Dedifferentiated amniotic fluid mesenchymal stem cell (primary cell): ENCODE measurements around the gene NACAD.
"Not testable (repeated sequence)": the region's sequence is repeated elsewhere in the genome, so short reads cannot be mapped to it uniquely, and the experiment has no call there.

Experiments used
- DNase-seq: peaks from one replicate; pipeline ENCODE4 v3.0.0-alpha.2; 2016; ENCODE audit errors: extremely low spot score

The NACAD gene

DNA sequence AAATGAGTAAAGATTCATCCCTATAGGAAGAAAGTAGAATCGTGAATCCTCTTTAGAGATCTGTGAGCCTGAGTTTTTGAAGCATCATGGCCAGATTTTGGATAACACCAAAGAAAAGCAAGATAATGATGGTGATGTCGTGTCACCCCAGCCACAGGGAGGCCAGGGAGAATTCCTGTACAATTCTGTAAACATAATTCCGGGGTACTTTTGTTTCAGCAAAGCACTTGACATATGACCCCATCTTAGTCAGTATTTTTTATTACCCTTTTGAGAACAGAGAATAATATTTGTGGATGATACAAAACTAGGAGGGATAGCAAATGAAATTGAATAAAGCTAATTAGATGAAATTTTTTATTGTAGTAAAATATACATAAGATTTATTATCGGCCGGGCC lies 33.8 kb downstream of the NACAD start:
- DNase-seq: no peak

- no peak for DNase-seq
Observed at GRCh38 chr7:45054442-45054841, 34.3 kb downstream of the NACAD start.

DNA sequence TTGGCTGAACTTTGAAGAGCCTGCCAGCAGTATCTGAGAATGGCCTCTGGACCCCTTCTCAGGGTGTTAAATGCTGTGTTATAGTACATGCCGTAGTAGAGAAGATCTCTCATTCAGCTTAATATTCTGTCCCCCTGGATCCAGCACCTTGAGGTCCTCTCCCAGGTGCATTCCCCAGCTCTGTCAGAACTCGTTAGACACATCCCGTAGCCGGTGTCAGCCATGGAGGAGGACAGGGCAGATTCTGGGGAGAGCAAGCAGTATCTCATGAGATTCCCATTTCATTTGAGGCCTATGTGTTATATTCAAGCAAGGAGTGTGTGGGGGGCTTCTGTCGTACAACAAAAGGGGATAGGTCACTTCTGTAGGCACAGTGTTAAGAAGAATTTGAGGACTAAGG lies 34.8 kb downstream of the NACAD start:
- DNase-seq: no peak

- no peak for DNase-seq
Observed at GRCh38 chr7:45053401-45053800, 35.4 kb downstream of the NACAD start.

- no peak for DNase-seq
Observed at GRCh38 chr7:45052011-45052410, 36.8 kb downstream of the NACAD start.

DNA sequence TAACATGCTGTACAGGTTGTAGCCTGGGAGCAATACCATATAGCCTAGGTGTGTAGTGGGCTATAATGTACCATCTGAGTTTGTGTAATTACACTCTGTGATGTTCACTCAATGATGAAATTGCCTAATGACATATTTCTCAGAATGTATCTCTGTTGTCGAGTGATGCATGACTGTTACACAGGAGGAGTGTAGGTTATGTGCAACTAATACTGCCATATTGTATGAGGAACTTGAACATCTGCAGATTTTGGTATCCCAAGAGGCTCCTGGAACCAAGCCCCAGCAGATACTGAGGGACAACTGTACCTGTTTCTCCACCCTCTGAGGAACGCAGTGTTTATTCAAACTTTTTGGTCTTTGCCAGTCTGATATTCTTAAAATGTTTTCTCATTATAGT lies 38.6 kb downstream of the NACAD start:
- no peak for DNase-seq

DNA sequence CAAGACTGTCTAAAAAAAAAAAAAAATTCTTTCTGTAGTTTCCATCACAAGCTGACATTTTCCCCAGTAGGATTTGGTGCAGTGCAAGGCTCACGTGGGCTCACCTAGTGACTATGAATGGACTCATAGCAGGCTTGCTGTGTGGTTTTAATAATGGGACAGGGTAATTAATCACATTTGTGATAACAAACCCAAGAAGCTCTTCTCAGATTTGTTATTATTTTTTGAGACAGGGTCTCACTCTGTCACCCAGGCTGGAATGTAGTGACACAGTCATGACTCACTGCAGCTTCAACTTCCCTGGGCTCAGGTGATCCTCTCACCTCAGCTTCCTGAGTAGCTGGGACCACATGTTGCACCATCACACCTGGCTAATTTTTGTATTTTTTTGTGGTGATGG lies 40.0 kb downstream of the NACAD start:
- no peak for DNase-seq

DNA sequence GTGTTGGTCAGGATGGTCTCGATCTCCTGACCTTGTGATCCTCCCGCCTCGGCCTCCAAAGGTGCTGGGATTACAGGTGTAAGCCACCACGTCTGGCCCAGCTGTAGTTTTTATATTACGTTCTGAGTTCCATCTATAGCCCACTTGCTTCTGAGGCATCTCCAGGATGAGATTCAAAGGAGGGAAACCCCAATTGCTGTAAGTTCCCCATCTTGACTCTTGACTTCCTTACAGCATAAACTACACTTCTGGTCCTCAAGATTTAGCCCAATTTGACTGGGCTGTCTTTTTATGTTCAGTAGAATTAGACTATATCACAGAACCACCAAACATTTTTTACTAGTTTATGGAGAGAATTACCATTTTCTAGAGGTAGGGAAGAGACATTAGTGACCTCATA lies 44.4 kb downstream of the NACAD start:
- no peak for DNase-seq

DNA sequence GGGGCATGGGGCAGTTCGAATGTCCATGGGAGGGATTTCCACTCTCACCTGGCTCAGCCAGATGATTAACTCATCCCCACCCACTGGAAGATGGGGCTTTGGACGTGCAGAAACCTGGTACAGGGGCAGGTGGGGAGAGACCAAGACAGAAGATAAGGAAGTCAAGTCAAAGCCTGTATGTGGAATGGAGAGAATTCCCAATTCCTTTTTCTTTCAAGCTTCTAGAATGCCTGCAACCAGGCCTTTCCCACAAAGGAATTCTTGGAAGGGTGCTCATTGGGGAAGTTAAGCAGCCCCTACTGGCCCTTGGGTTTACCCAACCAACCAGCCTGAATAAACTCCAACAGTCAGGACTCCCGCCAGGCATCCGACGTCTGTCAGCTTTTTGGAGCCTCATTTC lies 49.7 kb downstream of the NACAD start:
- no peak for DNase-seq

- no peak for DNase-seq
Observed at GRCh38 chr7:45037876-45038275, 50.9 kb downstream of the NACAD start.

- DNase-seq: no peak
Observed at GRCh38 chr7:45036796-45037195, 52.0 kb downstream of the NACAD start.

GRCh38 chr7:45036317-45036716 lies 52.5 kb downstream of the NACAD start:
- DNase-seq: no peak

DNA sequence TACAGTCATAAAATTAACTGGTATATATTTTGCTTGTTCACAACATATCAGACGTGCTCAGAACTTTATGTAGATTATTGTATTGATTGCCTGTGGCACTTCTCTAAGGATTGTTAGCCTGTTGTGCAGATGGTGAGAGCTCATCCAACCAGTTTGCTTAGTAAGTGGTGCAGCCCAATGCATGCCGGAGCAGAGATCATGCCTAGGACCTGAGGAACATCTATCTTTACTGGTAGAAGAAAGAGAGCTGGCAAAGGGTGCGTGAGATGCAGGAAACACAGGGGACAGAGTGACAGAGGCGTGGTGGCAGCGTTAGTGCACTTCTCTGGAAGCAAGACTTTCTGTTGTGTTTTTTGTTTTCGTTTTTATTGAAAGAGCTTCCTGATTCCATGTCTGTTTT lies 52.9 kb downstream of the NACAD start:
- DNase-seq: no peak

- no peak for DNase-seq
Observed at GRCh38 chr7:45035371-45035770, 53.4 kb downstream of the NACAD start.

DNA sequence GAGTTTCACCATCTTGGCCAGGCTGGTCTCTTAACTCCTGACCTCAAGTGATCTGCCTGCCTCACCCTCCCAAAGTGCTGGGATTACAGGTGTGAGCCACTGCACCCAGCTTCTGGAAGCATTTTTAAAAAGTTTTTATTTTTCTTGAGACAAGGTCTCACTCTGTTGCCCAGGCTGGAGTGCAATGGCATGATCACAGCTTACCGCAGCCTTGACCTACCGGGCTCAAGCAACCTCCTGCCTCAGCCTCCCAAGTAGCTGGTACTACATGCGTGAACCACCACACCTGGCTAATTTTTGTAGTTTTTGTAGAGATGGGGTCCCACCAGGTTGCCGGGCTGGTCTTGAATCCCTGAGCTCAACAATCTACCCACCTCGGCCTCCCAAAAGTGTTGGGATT lies 54.1 kb downstream of the NACAD start:
- not testable (repeated sequence) for DNase-seq

DNA sequence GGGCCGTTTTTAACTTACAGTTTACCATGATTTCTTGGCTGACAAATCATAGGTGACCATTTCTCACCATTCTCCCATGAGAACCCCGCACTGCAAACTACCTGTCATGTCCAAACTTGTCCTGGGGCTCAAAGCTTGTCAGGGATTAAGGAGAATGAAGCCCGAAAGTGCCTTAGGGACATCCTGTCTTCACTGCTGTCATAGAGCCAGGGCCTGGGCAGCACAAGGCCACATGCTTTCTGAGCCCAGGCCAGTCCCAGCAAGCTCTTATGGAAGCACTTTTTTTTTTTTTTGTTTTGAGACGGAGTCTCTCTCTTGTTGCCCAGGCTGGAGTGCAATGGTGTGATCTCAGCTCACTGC lies 54.9 kb downstream of the NACAD start:
- no peak for DNase-seq

GRCh38 chr7:45033261-45033930 lies 55.4 kb downstream of the NACAD start:
- DNase-seq: no peak

DNA sequence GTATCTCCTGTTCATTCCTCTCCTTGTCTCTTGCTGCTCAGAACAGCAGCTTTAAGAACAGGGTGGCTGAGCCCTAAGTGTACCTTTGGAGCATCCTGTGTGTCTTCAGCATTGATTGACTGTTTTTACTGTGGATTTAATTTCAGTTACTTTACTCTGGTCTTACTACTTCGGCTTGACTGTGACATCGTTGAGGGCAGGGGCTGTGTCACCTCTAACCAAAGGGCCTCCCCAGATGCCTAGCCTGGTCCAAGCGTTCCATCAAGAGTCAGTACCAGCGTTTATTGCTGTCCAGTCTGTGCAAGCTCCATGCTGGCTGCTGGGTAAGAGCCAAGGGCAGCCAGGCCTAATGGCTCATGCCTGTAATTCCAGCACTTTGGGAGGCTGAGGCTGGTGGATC lies 56.3 kb downstream of the NACAD start:
- no peak for DNase-seq

- DNase-seq: no peak
Observed at GRCh38 chr7:45031829-45032228, 56.9 kb downstream of the NACAD start.
